OCI-LY1 (cell line): Measurements from ENCODE around the gene ADAMTS12.

Experiments used
- H2AFZ ChIP-seq: fragments of 200-600 bp; sonication (generic), shearing (Covaris generic); 2 replicates; pipeline ENCODE4 v1.6.0; 2014; ENCODE audit warnings: antibody characterized with exemption, mild to moderate bottlenecking, low read length
- H3F3A ChIP-seq: fragments of 200-600 bp; sonication (generic), shearing (Covaris generic); 2 replicates; pipeline ENCODE4 v1.6.0; 2014; ENCODE audit warnings: mild to moderate bottlenecking, antibody characterized with exemption, low read length, moderate library complexity; ENCODE audit not compliant: insufficient read depth
- H3K27ac ChIP-seq: fragments of 200-600 bp; sonication (generic); 2 replicates; pipeline ENCODE4 v1.5.1; 2014; ENCODE audit warnings: low read length, mixed run types, mild to moderate bottlenecking, low read depth; ENCODE audit not compliant: poor library complexity, severe bottlenecking
- H3K27me3 ChIP-seq: fragments of 200-600 bp; sonication (generic); 2 replicates; pipeline ENCODE4 v1.6.0; 2014; ENCODE audit warnings: antibody characterized with exemption, mild to moderate bottlenecking, low read length, moderate library complexity; ENCODE audit not compliant: insufficient read depth
- H3K36me3 ChIP-seq: fragments of 200-600 bp; sonication (generic); 2 replicates; pipeline ENCODE4 v1.6.1; 2014; ENCODE audit warnings: mild to moderate bottlenecking, antibody characterized with exemption, low read length, moderate library complexity, mixed read lengths; ENCODE audit not compliant: insufficient read depth
- H3K4me1 ChIP-seq: fragments of 200-600 bp; sonication (generic); 2 replicates; pipeline ENCODE4 v1.5.1; 2014; ENCODE audit warnings: mild to moderate bottlenecking, low read length, moderate library complexity; ENCODE audit not compliant: insufficient read depth, severe bottlenecking
- H3K4me2 ChIP-seq: fragments of 200-600 bp; sonication (generic), shearing (Covaris generic); 2 replicates; pipeline ENCODE4 v1.6.1; 2014; ENCODE audit warnings: low read length
- H3K4me3 ChIP-seq: fragments of 200-600 bp; sonication (generic); 2 replicates; pipeline ENCODE4 v1.5.1; 2014; ENCODE audit warnings: low read length, low read depth, mild to moderate bottlenecking, mixed read lengths; ENCODE audit not compliant: poor library complexity, severe bottlenecking
- H3K79me2 ChIP-seq: fragments of 200-600 bp; shearing (Covaris generic); 2 replicates; pipeline ENCODE4 v1.6.1; 2016; ENCODE audit warnings: mixed run types, low read length, mixed read lengths; ENCODE audit not compliant: insufficient read depth
- H3K9ac ChIP-seq: fragments of 200-600 bp; sonication (generic), shearing (Covaris generic); 2 replicates; pipeline ENCODE4 v1.6.1; 2014; ENCODE audit warnings: mild to moderate bottlenecking, low read length, mixed read lengths
- H3K9me2 ChIP-seq: fragments of 200-600 bp; sonication (generic), shearing (Covaris generic); 2 replicates; pipeline ENCODE4 v1.6.1; 2014; ENCODE audit warnings: low read depth, mild to moderate bottlenecking, low read length, mixed read lengths
- H3K9me3 ChIP-seq: fragments of 200-600 bp; shearing (Covaris generic); 2 replicates; pipeline ENCODE4 v1.6.1; 2014; ENCODE audit warnings: low read length, mixed read lengths
- H4K20me1 ChIP-seq: fragments of 200-600 bp; sonication (generic), shearing (Covaris generic); 2 replicates; pipeline ENCODE4 v1.6.0; 2016; ENCODE audit warnings: mild to moderate bottlenecking, low read length; ENCODE audit not compliant: insufficient read depth
- CTCF ChIP-seq: fragments of 200-600 bp; sonication (generic), shearing (Covaris generic); IDR thresholded peaks from 2 replicates; pipeline ENCODE4 v1.5.1; 2017; ENCODE audit warnings: mild to moderate bottlenecking, antibody characterized with exemption, low read length, moderate library complexity, mixed read lengths
- EZH2 ChIP-seq: fragments of 200-600 bp; sonication (generic), shearing (Covaris generic); IDR thresholded peaks from 2 replicates; pipeline ENCODE4 v1.8.0; 2017; ENCODE audit warnings: borderline replicate concordance, mixed run types, mild to moderate bottlenecking, antibody characterized with exemption, low read length, moderate library complexity, mixed read lengths

The ADAMTS12 gene

GRCh38 chr5:33890131-33891032 lies 1.4 kb downstream of the ADAMTS12 start:
- Histone ChIP-seq H2AFZ (no peak overlapping the region), H3K4me1 (no peaks in the 10 kb centered on the region), H3K4me2 (no peak overlapping the region), H3F3A (no peaks in the 10 kb centered on the region), H3K27ac (no peak overlapping the region), H3K79me2 (no peaks in the 10 kb centered on the region), H3K9me3 (no peaks in the 10 kb centered on the region), H3K9ac (no peak overlapping the region), H4K20me1 (no peaks in the 10 kb centered on the region), H3K36me3 (no peaks in the 10 kb centered on the region), H3K4me3 (no peak overlapping the region), H3K27me3 (no peaks in the 10 kb centered on the region), H3K9me2 (no peaks in the 10 kb centered on the region)
- TF ChIP-seq CTCF (no peak), EZH2 (no peak)

- H3K4me2 ChIP-seq: no peak overlapping the region
- H2AFZ ChIP-seq: no peak overlapping the region
- H3K79me2 ChIP-seq: no peaks in the 10 kb centered on the region
- no peak overlapping the region for H3K4me3 ChIP-seq
- H4K20me1 ChIP-seq: no peaks in the 10 kb centered on the region
- no peaks in the 10 kb centered on the region for H3K4me1 ChIP-seq
- no peak overlapping the region for H3K9ac ChIP-seq
- no peaks in the 10 kb centered on the region for H3K9me3 ChIP-seq
- H3K27me3 ChIP-seq: no peaks in the 10 kb centered on the region
- no peak overlapping the region for H3K27ac ChIP-seq
- H3K36me3 ChIP-seq: no peaks in the 10 kb centered on the region
- TF ChIP-seq EZH2 (no peak), CTCF (no peak)
- H3K9me2 ChIP-seq: no peaks in the 10 kb centered on the region
- no peaks in the 10 kb centered on the region for H3F3A ChIP-seq
These were observed 3.2 kb downstream of the ADAMTS12 start for GRCh38 chr5:33888587-33888986.

GRCh38 chr5:33887268-33887667 lies 4.5 kb downstream of the ADAMTS12 start:
- Histone ChIP-seq H4K20me1 (no peaks in the 10 kb centered on the region), H3K4me1 (no peaks in the 10 kb centered on the region), H3K9me2 (no peaks in the 10 kb centered on the region), H3K27ac (no peak overlapping the region), H3K9me3 (no peaks in the 10 kb centered on the region), H3F3A (no peaks in the 10 kb centered on the region), H3K9ac (no peak overlapping the region), H3K79me2 (no peaks in the 10 kb centered on the region), H3K27me3 (no peaks in the 10 kb centered on the region), H3K36me3 (no peaks in the 10 kb centered on the region), H3K4me3 (no peak overlapping the region), H3K4me2 (no peak overlapping the region), H2AFZ (no peak overlapping the region)
- TF ChIP-seq EZH2 (no peak), CTCF (no peak)
